Stimulated activated CD8-positive, alpha-beta memory T cell treated with anti-CD3 and anti-CD28 coated beads, Interleukin-7, amount 100 ng/mL, for 48 hours (primary cell): ENCODE data around the gene ZBTB8OS.
A peak's percentile ranks its signal among the peaks of the same experiment; 100 is the strongest.
"Not testable (repeated sequence)": the region's sequence is repeated elsewhere in the genome, so short reads cannot be mapped to it uniquely, and the experiment has no call there.

Experiments used
- DNase-seq, 2 donors: peaks; one replicate each; pipeline ENCODE4 v3.0.0-alpha.2; 2020; ENCODE audit warnings: low read depth in 1 of 2; ENCODE audit errors: extremely low read depth in 1 of 2

ZBTB8OS gene

DNA sequence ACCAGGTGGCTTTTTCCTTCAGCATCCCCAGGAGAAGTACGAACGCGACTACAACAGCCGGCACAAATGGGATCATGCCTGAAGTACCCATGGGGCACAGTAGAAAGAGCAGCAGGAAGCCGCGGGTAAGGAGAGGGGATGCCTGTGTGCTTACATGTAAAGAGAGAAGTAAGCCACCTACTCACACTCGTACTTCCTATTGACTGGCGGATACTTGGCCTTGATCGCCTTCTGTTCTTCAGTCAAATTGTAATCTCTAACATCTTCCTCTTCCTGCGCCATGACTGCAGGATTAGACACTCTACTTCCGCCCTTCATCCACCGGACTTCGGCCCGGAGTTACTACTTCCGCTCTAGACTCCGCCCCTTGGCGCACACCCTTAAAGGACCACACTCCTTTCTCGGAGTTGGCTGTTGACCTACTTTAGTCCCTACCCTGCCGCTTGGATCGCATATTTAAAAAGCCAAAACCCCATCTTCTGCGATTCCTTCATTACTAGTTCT is at the start of gene ZBTB8OS:
TSS of gene ZBTB8OS (minus strand) at position 303 of the 504 bp plus-strand sequence. CDS start at position 282, 21 bp downstream.
- DNase-seq = peak; percentile 55 to 83

DNA sequence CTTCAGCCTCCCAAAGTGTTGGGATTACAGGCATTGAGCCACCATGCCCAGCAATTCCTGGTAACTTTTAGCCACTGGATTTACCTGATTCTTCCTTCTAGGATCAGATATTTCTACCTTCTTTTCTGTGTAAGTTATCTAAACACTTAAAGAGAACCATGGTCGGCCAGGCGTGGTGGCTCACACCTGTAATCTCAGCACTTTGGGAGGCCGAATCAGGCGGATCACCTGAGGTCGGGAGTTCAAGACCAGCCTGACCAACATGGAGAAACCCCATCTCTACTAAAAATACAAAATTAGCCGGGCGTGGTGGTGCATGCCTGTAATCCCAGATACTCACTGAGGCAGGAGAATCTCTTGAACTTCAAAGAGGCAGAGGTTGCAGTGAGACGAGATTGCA is 46.6 kb upstream of the ZBTB8OS start:
- not testable (repeated sequence) for DNase-seq

DNA sequence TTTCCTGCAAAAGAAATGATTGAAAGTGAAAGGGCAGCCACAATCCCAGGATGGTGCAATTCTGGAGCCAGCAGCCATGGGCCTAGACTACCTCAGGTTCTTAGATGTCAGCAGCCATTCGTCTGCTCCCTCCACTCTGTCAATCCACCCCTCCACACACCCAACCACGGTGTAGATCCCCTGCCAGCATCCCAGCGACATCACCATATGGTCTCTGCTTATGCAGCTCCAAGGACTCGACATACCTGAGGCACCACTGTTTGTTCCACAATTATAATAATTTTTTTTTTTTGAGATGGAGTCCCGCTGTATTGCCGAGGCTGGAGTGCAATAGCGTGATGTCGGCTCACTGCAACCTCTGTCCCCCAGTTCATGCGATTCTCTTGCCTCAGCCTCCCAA is 45.7 kb upstream of the ZBTB8OS start:
- DNase-seq = no peak

DNA sequence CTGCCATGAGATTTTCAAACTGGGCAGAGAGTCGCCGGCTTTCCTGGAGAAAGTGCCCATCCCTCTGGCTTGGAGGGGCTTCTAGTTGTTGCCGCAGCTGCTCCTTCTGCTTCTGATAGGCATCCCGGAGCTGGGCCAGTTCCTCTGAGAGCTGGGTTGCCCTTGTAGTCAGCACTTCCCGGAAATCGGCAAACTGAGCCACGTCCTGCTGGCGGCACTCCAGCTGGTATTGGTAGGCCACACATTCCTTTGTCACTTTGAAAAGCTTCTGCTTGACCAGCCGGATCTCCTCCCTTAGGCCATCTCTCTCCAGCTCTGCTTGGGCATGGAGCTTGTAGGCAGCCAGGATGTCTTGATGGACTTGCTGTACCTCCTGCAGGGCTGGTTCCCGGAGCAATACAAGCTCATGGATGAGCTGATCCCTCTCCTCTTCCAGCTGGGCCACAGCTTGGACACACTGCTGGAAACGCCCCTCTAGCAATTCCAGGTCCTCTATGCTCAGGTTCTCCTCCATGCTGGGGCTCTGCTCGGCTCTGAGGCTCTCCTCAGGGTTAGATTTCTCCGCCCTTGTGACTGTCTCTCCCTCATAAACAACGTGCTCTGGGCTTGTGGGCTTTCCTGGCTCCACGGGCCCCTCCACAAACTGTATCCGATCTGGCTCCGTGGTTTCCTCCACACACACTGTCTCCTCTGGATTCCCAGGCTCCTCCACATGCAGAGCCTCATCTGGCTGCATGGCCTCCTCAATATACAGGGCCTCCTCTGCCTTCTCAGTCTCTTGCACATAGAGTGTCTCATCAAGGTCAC is 45.0 kb upstream of the ZBTB8OS start:
- no peak for DNase-seq

DNA sequence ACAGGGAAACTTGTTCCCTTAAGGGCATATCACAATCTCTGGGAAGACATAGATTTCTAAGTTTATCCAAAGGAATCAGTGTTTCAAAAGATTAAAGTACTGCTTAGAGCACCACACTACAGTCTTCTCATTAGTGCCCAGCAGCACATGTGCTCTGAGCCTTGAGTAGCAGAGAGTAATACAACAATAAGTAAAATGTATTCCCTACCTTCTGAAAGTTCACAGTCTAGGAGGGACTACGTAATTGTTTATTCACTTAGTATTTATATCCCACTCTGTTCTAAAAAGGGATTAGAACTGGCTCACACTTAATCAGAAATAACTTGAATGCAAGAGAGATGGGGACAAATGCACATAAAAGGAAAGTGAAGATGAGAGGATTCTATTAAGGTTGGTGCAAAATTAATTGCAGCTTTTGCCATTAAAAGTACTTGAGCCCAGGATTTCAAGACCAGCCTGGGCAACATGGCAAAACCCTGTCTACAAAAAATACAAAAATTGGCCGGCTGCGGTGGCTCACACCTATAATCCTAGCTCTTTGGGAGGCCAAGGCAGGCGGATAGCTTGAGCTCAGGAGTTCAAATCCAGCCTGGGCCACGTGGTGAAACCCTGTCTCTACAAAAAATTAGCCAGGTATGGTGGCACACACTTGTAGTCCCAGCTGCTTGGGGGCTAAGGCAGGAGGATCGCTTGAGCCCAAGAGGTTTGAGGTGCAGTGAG is 43.3 kb upstream of the ZBTB8OS start:
- DNase-seq = no peak

DNA sequence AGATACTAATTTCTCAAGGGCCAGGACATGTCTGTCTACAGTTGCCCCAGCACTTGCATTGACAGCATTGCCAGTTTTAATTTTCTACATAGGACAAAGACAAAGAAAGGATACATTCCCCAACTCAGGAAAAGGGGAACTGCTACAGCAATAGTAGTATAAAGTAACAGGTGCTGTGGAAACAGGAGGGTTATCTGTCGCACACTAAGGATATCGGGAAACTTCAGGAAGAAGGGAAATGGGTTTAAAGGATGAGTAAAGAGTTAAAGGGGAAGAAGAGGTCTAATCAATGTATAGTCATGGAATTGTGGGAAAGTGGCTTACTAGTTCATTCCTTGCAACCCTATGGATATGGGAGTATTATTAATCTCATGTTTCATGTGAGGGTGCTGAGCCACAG is 36.0 kb upstream of the ZBTB8OS start:
- no peak for DNase-seq

DNA sequence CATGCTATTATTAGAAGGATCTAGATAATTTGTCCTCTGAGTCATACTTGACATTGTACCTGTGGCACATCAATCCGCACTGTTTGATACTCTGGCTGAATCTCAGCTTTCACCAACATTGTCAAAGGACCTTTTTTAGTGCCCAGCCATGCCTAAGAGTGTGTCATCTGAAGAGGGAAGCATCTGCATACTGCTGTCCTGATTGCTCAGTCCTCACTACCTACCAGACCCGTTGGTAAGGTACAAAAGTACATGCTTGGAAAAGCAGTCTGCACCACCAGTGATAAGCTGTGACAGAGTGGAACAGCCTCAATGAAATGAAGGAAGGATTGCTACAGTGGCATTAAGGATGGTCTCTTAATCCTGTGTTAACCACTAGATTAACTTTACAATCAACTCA is 35.1 kb upstream of the ZBTB8OS start:
- no peak for DNase-seq

DNA sequence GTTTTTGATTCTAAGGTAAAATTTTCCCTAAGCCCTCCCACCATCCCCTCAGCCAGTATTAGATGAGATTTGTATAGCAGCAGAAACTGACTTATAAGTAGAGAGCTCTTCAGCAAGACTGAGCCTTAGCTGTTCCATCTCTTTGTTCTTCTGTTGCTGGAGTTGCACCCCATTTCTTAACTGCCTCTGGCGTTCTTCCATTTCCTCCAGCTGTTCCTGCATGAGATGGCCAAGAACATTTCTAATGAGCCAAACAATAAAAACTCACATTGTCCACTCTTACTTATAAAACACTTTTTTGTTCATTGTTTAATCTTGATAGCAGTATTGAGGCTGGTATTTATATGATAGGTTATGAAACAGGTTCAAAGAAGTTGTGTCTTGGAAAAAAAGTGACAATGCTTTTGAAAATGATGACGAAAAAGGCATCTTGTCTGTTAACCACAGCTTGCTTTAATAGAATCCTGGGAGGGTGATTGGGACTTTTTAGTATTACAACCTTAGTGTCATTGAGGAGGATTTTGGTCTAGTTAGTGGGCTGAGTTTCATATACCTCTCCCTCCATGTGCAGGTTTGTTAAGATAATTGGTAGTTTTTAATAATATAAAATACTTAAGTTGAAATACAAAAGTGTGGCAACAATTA is 33.9 kb upstream of the ZBTB8OS start:
- DNase-seq = no peak

DNA sequence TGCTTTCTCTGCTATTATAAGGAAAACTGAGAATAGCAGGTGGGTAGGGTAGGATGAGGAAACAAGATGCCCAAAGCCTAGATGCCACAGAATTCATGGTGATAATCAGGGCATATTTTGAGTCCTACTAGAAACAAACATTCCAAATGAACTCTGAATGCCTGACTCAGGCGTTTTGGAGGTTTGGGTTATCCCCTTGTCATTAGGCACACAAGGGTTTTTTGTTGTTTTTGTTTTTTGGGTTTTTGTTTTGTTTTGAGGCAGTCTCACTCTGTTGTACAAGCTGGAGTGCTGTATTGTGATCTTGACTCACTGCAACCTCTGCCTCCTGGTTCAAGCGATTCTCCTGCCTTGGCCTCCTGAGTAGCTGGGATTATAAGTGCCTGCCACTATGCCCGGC is 33.0 kb upstream of the ZBTB8OS start:
- no peak for DNase-seq

DNA sequence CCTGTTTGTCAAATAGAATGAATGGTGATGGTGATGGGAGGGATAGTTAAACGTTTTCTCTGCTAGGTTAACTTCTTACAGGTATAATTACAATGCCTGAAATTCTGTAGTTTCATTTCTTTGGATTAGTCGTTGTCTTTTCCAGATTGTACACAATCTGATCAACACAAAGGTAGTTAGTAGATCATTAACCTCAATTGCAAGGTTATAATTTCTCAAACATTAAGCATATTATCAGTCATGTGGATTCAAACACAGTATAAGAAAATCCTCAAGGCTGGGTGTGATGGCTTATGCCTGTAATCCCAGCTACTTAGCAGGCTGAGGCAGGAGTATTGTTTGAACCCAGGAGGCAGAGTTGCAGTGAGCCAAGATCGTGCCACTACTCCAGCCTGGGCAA is 31.6 kb upstream of the ZBTB8OS start:
- DNase-seq = no peak

DNA sequence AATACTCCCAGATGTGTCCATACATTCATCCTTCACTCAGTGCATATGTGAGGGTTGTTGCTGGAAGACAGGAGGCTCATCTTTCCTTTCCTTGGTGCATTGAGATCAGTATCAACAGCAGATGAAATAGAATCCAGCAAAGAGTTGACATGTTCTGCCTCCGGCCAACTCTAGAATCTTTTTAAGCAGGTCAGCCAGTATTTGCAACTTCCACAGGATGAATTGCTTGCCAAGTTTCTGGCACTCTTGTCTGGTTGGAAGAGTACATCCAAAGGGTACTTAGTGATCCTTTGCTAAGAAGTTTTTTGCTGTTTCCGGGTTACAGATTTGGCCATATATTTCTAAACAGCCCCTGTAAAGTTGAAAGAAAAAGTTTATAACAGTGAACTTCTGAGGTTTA is 31.2 kb upstream of the ZBTB8OS start:
- DNase-seq = no peak

DNA sequence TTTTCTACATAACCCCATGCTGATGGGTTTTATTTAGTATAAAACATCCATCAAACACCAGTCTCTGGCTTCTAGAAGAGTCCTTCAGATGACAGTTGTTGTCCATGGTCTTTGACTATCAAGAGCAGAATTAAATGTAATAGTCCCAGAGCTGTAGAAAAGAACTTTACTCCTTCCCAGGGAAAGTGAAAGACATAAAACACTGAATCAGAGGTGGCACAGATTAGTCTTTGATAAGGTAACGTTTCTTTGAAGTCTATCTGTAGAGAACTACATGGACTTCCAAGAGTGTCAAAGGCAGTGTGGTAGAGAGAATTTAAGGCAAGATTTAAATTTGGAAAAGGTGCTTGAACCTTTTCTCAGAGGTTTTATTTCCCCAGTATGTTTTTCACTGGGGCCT is 30.3 kb upstream of the ZBTB8OS start:
- no peak for DNase-seq

DNA sequence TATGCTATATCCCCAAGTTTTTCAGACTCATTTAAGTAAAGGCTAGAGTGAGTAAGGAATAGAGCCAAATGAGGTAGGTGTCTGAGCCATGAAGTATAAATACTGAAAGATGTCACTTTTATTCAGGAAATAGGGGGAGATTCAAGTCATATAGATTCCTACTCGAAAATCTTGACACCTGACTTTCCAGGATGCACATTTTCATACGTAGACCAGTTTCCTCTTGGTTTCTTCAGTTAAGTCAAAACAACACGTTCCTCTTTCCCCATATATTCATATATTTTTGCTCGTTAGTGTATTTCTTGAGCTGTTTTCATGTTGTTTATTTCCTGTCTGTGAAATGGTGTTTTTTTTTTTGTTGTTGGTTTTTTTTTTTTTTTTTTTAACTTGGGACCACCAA is 29.6 kb upstream of the ZBTB8OS start:
- DNase-seq = not testable (repeated sequence)

DNA sequence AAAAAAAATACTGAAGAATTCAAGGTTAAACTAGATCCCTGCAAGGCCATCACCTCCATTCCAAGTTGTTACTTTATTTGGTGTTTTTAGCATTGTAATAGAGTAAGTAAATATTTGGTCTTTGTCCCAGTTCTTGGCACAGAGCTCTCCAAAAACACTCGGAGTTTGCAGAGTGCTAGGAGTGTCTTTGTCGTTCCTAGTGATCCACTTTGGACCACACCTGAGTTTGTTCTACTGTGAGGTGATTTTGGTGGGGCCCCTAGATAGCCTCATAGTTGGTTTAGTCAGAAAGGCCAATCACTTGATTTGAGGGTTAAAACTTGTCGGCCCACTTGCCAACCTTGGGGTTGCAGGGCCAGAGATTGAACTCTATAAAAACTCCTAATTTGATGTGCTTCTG is 26.6 kb upstream of the ZBTB8OS start:
- no peak for DNase-seq

DNA sequence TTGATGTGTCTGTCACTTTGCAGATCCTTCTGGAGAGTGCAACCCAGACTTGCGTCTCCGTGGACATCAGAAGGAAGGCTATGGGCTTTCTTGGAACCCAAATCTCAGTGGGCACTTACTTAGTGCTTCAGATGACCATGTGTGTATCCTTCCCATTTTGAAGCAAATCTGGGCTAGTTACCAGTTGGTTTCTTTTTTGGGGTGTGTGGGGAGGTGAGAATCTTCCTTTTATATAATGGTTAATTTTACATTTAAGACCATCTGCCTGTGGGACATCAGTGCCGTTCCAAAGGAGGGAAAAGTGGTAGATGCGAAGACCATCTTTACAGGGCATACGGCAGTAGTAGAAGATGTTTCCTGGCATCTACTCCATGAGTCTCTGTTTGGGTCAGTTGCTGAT is 18.4 kb upstream of the ZBTB8OS start:
- DNase-seq = not testable (repeated sequence)

DNA sequence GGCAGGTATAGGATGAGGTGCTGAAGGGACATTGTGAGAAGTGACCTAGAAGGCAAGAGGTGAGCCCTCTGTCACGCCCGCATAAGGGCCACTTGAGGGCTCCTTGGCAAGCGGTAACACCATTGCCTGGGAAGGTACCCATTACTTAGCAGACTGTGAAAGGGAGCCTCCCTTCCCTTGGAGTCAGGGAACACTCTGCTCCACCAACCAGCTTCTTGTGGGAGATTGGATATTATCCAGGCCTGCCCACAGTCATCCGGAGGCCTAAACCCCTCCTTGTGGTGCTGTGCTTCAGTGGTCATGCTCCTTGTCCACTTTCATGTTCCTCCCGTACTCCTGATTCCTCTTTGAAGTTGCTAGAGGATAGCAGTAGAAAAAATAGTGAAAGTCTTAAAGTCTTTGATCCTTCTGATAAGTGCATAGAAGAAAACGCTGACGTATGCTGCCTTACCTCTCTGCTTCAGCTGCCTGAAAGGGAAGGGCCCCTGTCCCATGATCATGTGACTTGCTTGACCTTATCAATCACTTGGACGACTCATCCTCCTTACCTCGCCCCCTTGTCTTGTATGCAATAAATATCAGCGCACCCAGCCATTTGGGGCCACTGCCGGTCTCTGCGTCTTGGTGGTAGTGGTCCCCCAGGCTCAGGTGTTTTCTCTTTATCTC is 16.7 kb upstream of the ZBTB8OS start:
- DNase-seq = no peak

DNA sequence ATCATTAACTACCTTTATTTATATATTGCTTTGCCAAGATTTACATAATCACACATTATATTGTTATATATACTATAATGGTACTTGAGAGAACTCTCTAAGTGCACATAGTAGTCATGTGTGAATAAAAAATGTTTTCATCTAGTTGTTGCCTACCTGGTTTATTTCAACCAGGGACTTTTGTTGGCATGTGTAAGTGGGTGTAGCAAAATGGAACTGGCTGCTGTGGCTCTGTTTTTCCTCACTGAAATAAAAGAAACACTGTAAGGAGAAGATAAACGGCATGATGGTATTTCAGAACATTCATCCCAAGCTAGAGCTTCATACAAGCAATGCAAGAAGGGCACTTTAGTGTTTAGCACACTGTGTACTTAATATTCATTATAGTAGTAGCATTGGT is 15.6 kb upstream of the ZBTB8OS start:
- no peak for DNase-seq

DNA sequence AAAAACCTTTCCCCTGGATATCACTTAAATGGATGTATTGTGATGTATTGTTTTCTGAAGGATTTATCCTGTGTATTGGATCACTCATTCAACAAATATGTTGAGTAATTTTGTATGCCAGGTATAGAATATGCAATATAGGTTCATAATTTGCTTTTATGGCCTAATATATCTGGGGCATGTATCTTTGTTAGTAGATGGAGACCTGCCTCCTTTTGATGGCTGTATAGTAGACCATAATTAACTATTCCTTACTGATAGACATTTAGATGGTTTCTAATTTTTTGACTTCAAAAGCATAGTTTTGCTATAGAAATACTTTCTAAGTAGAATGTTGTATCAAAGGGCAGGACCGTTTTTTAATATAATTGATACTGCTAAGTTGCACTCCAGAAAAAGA is 9.2 kb upstream of the ZBTB8OS start:
- DNase-seq = no peak

DNA sequence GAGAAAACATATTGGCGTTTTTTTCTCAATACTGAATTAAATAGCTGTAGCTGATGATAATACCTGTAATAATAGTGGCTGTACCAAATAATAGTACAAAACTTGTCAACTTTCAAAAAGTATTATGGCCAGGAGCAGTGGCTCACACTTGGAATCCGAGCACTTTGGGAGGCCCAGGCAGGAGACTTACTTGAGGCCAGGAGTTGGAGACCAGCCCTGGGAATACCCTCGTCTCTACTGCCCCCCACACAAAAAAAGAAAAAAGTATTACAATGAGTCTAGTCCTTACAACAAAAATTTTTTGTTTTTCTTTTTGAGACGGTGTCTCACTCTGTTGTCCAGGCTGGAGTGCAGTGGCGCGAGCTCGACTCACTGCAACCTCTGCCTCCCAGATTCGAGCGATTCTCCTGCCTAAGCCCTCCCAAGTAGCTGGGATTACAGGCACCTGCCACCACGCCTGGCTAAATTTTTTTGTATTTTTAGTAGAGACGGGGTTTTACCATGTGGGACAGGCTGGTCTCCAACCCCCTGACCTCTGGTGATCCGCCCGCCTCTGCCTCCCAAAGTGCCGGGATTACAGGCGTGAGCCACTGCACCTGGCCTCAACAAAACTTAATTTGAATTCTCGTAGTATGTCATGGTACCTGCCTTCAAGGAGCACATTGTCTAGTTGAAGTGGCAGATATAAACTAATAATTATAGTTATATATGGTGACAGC is 2.1 kb upstream of the ZBTB8OS start:
- DNase-seq = no peak

DNA sequence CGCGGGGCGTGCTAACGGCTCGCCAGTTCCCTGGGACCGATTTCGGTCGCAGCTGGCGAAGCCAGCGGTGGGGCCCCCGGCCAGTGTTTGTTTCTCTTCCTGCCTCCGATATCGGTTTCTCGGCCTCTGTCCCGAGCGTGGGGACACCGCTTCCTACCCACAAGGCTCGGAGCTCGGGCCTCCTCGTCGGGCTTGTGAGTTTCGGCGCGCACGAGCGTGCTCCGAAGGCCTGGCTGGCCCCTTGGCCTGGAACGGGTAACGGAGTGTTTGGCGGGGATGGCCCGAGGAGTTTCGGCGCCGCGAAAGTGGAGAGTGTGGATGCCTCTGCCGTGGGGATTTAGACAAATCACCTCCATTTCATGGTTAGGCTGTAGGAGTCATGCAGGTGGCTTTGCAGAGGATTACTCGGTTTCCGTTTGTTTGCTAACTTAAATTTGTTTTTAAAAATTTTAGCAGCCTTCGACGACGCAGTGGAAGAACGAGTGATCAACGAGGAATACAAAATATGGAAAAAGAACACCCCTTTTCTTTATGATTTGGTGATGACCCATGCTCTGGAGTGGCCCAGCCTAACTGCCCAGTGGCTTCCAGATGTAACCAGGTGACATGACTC is 1.2 kb upstream of the ZBTB8OS start:
- DNase-seq = peak in 1 of 2 donors; percentile 17
